Measurements from ENCODE around the gene TAL2.

DNA sequence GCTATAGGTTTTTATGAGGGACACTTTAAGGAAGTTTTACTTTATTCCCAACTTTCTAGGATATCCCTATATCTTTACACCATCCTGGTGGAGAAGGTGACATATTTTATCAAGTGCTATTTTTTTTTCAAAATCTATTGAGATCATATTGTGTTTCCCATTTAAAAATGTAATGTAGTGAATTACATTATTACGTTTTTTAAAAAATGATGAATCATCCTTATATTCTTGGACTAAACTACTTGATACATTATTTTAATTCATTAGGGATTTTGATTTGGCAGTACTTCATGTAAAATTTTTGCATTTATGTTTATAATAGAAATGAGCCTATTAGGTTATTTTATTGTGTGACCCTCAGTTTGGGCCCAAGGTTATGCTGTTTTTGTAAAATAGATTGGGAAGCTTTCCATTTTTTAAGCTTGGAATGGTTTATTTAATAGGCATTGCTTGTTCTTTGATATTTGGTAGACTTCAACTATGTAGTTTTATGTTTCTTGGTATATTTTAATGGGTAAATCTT lies 36.2 kb downstream of the TAL2 start:
- TF ChIP-seq, protein P1, sequence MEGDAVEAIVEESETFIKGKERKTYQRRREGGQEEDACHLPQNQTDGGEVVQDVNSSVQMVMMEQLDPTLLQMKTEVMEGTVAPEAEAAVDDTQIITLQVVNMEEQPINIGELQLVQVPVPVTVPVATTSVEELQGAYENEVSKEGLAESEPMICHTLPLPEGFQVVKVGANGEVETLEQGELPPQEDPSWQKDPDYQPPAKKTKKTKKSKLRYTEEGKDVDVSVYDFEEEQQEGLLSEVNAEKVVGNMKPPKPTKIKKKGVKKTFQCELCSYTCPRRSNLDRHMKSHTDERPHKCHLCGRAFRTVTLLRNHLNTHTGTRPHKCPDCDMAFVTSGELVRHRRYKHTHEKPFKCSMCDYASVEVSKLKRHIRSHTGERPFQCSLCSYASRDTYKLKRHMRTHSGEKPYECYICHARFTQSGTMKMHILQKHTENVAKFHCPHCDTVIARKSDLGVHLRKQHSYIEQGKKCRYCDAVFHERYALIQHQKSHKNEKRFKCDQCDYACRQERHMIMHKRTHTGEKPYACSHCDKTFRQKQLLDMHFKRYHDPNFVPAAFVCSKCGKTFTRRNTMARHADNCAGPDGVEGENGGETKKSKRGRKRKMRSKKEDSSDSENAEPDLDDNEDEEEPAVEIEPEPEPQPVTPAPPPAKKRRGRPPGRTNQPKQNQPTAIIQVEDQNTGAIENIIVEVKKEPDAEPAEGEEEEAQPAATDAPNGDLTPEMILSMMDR (IDR thresholded peaks at IDR 0.05 in 2 of 3, conservative IDR thresholded peaks at IDR 0.05 in 1 of 3; ENCODE audit: control insufficient read depth in 2 of 3, extremely low read depth in 1 of 3, insufficient read depth in 1 of 3, low read depth in 3 of 3, low read length in 3 of 3) = no peak
- TF ChIP-seq, protein P2, sequence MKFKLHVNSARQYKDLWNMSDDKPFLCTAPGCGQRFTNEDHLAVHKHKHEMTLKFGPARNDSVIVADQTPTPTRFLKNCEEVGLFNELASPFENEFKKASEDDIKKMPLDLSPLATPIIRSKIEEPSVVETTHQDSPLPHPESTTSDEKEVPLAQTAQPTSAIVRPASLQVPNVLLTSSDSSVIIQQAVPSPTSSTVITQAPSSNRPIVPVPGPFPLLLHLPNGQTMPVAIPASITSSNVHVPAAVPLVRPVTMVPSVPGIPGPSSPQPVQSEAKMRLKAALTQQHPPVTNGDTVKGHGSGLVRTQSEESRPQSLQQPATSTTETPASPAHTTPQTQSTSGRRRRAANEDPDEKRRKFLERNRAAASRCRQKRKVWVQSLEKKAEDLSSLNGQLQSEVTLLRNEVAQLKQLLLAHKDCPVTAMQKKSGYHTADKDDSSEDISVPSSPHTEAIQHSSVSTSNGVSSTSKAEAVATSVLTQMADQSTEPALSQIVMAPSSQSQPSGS (IDR thresholded peaks at IDR 0.05; ENCODE audit: low read length) = no peak
- TF ChIP-seq GABPA (IDR thresholded peaks at IDR 0.05; ENCODE audit: low read depth) (no peak), CBX5 (IDR thresholded peaks at IDR 0.05; ENCODE audit: low read depth) (no peak), POLR2AphosphoS5 (IDR thresholded peaks at IDR 0.05; ENCODE audit: low read length) (no peak)
- TF ChIP-seq, protein P3, sequence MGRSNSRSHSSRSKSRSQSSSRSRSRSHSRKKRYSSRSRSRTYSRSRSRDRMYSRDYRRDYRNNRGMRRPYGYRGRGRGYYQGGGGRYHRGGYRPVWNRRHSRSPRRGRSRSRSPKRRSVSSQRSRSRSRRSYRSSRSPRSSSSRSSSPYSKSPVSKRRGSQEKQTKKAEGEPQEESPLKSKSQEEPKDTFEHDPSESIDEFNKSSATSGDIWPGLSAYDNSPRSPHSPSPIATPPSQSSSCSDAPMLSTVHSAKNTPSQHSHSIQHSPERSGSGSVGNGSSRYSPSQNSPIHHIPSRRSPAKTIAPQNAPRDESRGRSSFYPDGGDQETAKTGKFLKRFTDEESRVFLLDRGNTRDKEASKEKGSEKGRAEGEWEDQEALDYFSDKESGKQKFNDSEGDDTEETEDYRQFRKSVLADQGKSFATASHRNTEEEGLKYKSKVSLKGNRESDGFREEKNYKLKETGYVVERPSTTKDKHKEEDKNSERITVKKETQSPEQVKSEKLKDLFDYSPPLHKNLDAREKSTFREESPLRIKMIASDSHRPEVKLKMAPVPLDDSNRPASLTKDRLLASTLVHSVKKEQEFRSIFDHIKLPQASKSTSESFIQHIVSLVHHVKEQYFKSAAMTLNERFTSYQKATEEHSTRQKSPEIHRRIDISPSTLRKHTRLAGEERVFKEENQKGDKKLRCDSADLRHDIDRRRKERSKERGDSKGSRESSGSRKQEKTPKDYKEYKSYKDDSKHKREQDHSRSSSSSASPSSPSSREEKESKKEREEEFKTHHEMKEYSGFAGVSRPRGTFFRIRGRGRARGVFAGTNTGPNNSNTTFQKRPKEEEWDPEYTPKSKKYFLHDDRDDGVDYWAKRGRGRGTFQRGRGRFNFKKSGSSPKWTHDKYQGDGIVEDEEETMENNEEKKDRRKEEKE (IDR thresholded peaks at IDR 0.05) = no peak
